H1 (cell line): ENCODE results near the gene LONP2. TPM values are rescaled to one million over a fixed set of nuclear protein-coding genes. Genes with fewer than 3 reads are reported as not detected.

ENCODE experiments used
- BACH1 ChIP-seq: IDR thresholded peaks from 2 replicates; pipeline ENCODE4 v1.6.1; 2012; ENCODE audit warnings: low read length, improper control_type of control experiment
- JUN ChIP-seq: IDR thresholded peaks from 2 replicates; pipeline ENCODE4 v1.6.1; 2011; ENCODE audit warnings: low read depth, mild to moderate bottlenecking, improper control_type of control experiment, low read length
- KDM5A ChIP-seq: fragments of 200-600 bp; IDR thresholded peaks from 2 replicates; pipeline ENCODE4 v1.7.1; 2012; ENCODE audit warnings: mild to moderate bottlenecking, low read length, inconsistent platforms, mixed read lengths
- SIRT6 ChIP-seq: IDR thresholded peaks from one replicate; pipeline ENCODE4 v1.7.1; 2012; ENCODE audit warnings: low read length, inconsistent platforms
- SUZ12 ChIP-seq: fragments of 200-600 bp; sonication (generic); IDR thresholded peaks from 2 replicates; pipeline ENCODE4 v1.6.1; 2012; ENCODE audit warnings: mild to moderate bottlenecking, inconsistent platforms, low read length, moderate library complexity, mixed read lengths
- polyA plus RNA-seq, 7 experiments: library from polyadenylated mRNA; depleted of rRNA in 3 of 7; stranded (reverse) in 5 of 7; unstranded in 2 of 7; fragments of >200 nt in 5 of 7; fragments of 200-250 nt in 2 of 7; gene quantifications; 1 replicate in 5 of 7; 2 replicates in 1 of 7; 4 replicates in 1 of 7; pipeline versions ENCODE4 v1.2.1 to v1.2.3, GENCODE V29; 2011 to 2013; ENCODE audit warnings: missing spikeins in 2 of 7, mixed read lengths in 2 of 7
- total RNA-seq: library from RNA; stranded (reverse); fragmentation: NEBNext Ultra II Directional; extraction: Animal tissue kit (Norgen Biotek cat#: 25700); gene quantifications from 2 replicates; pipeline ENCODE4 v1.2.1, GENCODE V29; 2021
- TF ChIP-seq, protein P1 (sequence below): IDR thresholded peaks from 2 replicates; pipeline ENCODE4 v1.6.1; 2011; ENCODE audit warnings: low read length, improper control_type of control experiment

Gene LONP2
- total and polyA plus RNA-seq, 2 of the 8 experiments (the other 6 are each of a cell fraction or from before 2014, with no cell fraction given), result 8.1 to 23.1 TPM

DNA sequence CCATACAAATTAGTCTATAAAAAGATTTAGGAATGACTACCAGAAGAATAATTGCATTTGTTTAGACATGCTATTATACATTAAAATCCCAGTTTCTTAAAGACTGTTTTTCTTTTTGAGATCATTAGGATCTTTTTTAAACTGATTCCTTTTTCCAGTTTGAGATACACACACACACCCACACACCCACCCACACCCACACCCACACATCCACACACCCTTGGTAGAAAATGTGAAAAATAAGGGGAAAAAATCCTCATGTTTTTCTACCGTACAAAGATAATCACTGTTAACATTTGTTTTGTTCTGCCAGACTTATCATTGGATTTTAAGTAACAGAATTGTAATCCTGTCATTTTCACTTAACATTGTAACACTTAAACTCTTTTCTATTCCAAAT lies 30.4 kb downstream of the LONP2 start (continued):
- TF ChIP-seq BACH1 (no peak), KDM5A (no peak), SIRT6 (no peak), SUZ12 (no peak), JUN (no peak)
- TF ChIP-seq, protein P1, sequence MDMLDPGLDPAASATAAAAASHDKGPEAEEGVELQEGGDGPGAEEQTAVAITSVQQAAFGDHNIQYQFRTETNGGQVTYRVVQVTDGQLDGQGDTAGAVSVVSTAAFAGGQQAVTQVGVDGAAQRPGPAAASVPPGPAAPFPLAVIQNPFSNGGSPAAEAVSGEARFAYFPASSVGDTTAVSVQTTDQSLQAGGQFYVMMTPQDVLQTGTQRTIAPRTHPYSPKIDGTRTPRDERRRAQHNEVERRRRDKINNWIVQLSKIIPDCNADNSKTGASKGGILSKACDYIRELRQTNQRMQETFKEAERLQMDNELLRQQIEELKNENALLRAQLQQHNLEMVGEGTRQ, result no peak
